Ovary (tissue), 3 donors: ENCODE results near the gene PYM1.

Experiments
- POLR2A ChIP-seq: fragments of 450-650 bp; IDR thresholded peaks from one replicate; pipeline ENCODE4 v1.6.1; 2017; ENCODE audit warnings: antibody characterized with exemption, mild to moderate bottlenecking, moderate library complexity
- TF ChIP-seq, protein P1 (sequence below), 3 donors: fragments of 450-650 bp in 2 of 3; fragments of 200-600 bp in 1 of 3; IDR thresholded peaks; one replicate each; pipeline versions ENCODE4 v1.5.1 to v1.8.0; 2016 to 2022; ENCODE audit warnings: antibody characterized with exemption in 3 of 3, mild to moderate bottlenecking in 1 of 3
- donor health status: DM: no; HTN: no; CAD: no.

DNA sequence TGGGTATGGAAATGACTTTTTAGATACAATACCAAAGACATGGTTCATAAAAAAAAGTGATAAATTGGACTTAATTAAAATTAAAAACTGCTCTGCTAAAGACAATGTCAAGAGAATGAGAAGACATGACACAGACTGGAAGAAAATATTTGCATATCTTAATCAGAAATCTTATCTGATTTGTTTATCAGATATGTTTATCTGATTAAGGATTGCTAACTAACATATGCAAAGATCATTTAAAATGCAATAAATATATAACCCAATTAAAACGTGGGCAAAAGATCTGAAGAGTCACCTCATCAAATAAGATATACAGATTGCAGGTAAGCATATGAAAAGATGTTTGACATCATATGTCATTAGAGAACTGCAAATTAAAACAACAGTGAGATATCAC lies 75.0 kb downstream of the PYM1 start:
- TF ChIP-seq, protein P1, sequence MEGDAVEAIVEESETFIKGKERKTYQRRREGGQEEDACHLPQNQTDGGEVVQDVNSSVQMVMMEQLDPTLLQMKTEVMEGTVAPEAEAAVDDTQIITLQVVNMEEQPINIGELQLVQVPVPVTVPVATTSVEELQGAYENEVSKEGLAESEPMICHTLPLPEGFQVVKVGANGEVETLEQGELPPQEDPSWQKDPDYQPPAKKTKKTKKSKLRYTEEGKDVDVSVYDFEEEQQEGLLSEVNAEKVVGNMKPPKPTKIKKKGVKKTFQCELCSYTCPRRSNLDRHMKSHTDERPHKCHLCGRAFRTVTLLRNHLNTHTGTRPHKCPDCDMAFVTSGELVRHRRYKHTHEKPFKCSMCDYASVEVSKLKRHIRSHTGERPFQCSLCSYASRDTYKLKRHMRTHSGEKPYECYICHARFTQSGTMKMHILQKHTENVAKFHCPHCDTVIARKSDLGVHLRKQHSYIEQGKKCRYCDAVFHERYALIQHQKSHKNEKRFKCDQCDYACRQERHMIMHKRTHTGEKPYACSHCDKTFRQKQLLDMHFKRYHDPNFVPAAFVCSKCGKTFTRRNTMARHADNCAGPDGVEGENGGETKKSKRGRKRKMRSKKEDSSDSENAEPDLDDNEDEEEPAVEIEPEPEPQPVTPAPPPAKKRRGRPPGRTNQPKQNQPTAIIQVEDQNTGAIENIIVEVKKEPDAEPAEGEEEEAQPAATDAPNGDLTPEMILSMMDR (IDR thresholded peaks at IDR 0.05) = no peak
- TF ChIP-seq POLR2A = no peak
